K562 (cell line): Measurements from ENCODE around the gene PSMD10. TPM values are rescaled to one million over a fixed set of nuclear protein-coding genes. Genes with fewer than 3 reads are reported as not detected.

Source experiments
- ATF3 ChIP-seq, 2 experiments: fragments of 450-650 bp in 1 of 2; sonication (generic) in 1 of 2; formaldehyde crosslinking in 1 of 2; IDR thresholded peaks in 1 of 2; conservative IDR thresholded peaks in 1 of 2; 2 replicates each; pipeline versions ENCODE4 v1.6.1 to v1.8.1; 2016 to 2023; ENCODE audit warnings: mild to moderate bottlenecking in 2 of 2, moderate library complexity in 2 of 2, inconsistent platforms in 1 of 2, missing genetic modification reagents in 1 of 2
- ATF7 ChIP-seq: fragments of 450-650 bp; IDR thresholded peaks from 2 replicates; pipeline ENCODE4 v1.7.1; 2014; ENCODE audit warnings: mild to moderate bottlenecking, moderate library complexity
- CREBBP ChIP-seq: IDR thresholded peaks from one replicate; pipeline ENCODE4 v1.6.1; 2012; ENCODE audit warnings: low read depth, mild to moderate bottlenecking, control low read depth, inconsistent platforms, low read length
- CTBP1 ChIP-seq: fragments of 450-650 bp; IDR thresholded peaks from 2 replicates; pipeline ENCODE4 v1.6.1; 2016; ENCODE audit warnings: borderline replicate concordance
- FOSL1 ChIP-seq: fragments of 200-800 bp; sonication (Bioruptor generic); conservative IDR thresholded peaks from 2 replicates; pipeline ENCODE4 v1.6.1; 2016; ENCODE audit warnings: missing genetic modification characterization, missing compliant biosample characterization
- FOXA3 ChIP-seq, 2 experiments: fragments of 450-650 bp in 1 of 2; sonication (generic) in 1 of 2; formaldehyde crosslinking; IDR thresholded peaks in 1 of 2; conservative IDR thresholded peaks in 1 of 2; 2 replicates each; pipeline versions ENCODE4 v1.4.0 to v1.8.0; 2020 to 2022; ENCODE audit warnings: mild to moderate bottlenecking in 2 of 2, missing genetic modification reagents in 1 of 2
- JUND ChIP-seq, 2 experiments: IDR thresholded peaks; 2 replicates in 1 of 2; 3 replicates in 1 of 2; pipeline ENCODE4 v1.6.1; 2011; ENCODE audit warnings: borderline replicate concordance in 2 of 2, low read depth in 2 of 2, low read length in 2 of 2, improper control_type of control experiment in 1 of 2, missing biosample characterization in 1 of 2, missing genetic modification characterization in 1 of 2, missing genetic modification reagents in 1 of 2
- KHSRP ChIP-seq: fragments of 450-650 bp; IDR thresholded peaks from 2 replicates; pipeline ENCODE4 v1.6.1; 2017
- MTA3 ChIP-seq: fragments of 450-650 bp; formaldehyde crosslinking; IDR thresholded peaks from 2 replicates; pipeline ENCODE4 v1.6.1; 2017; ENCODE audit warnings: mild to moderate bottlenecking, borderline replicate concordance
- MYC ChIP-seq, 2 experiments: fragments of 250-450 bp in 1 of 2; sonication (Bioruptor Pico) in 1 of 2; IDR thresholded peaks; 2 replicates each; pipeline versions ENCODE4 v1.5.1 to v1.6.1; 2012 to 2021; ENCODE audit warnings: low read depth in 2 of 2, borderline replicate concordance in 1 of 2, improper control_type of control experiment in 1 of 2, low read length in 1 of 2, mild to moderate bottlenecking in 1 of 2, moderate library complexity in 1 of 2
- NFRKB ChIP-seq: fragments of 450-650 bp; IDR thresholded peaks from 2 replicates; pipeline ENCODE4 v1.6.1; 2016; ENCODE audit warnings: low read depth
- RBM22 ChIP-seq: fragments of 200-400 bp; formaldehyde crosslinking; IDR thresholded peaks from 2 replicates; pipeline ENCODE4 v1.6.1; 2018; ENCODE audit warnings: low read length, low read depth; ENCODE audit not compliant: poor library complexity, severe bottlenecking
- SFPQ ChIP-seq: fragments of 200-400 bp; formaldehyde crosslinking; IDR thresholded peaks from 2 replicates; pipeline ENCODE4 v1.6.1; 2017; ENCODE audit warnings: mild to moderate bottlenecking, low read depth, low read length, moderate library complexity
- SMAD1 ChIP-seq: fragments of 150-350 bp; IDR thresholded peaks from 2 replicates; pipeline ENCODE4 v1.6.1; 2014; ENCODE audit warnings: low read length, low read depth; ENCODE audit not compliant: partially characterized antibody
- SMAD4 ChIP-seq: fragments of 250-450 bp; sonication (Bioruptor Pico); conservative IDR thresholded peaks from 2 replicates; pipeline ENCODE4 v1.8.0; 2021; ENCODE audit warnings: inconsistent platforms, mild to moderate bottlenecking, moderate library complexity
- SNIP1 ChIP-seq: fragments of 450-650 bp; IDR thresholded peaks from 2 replicates; pipeline ENCODE4 v1.7.1; 2017; ENCODE audit warnings: low read depth, mild to moderate bottlenecking
- ZFX ChIP-seq: sonication (generic); formaldehyde crosslinking; IDR thresholded peaks from 2 replicates; pipeline ENCODE4 v1.8.0; 2022; ENCODE audit warnings: mild to moderate bottlenecking, missing genetic modification reagents, moderate library complexity
- ZNF184 ChIP-seq: sonication (generic); formaldehyde crosslinking; IDR thresholded peaks from 2 replicates; pipeline ENCODE4 v1.5.0; 2020; ENCODE audit warnings: missing genetic modification reagents
- ZNF311 ChIP-seq: fragments of 250-450 bp; sonication (Bioruptor Pico); IDR thresholded peaks from 2 replicates; pipeline ENCODE4 v1.4.0; 2020; ENCODE audit warnings: mild to moderate bottlenecking, moderate library complexity
- ZNF395 ChIP-seq: fragments of 200-800 bp; sonication (Bioruptor generic); IDR thresholded peaks from 2 replicates; pipeline ENCODE4 v1.6.1; 2017; ENCODE audit warnings: missing genetic modification characterization, missing compliant biosample characterization
- ZNF507 ChIP-seq: conservative IDR thresholded peaks from 2 replicates; pipeline ENCODE4 v1.6.1; 2017; ENCODE audit warnings: missing genetic modification characterization, missing compliant biosample characterization
- polyA plus RNA-seq, 8 experiments: library from polyadenylated mRNA; depleted of rRNA in 4 of 8; stranded (reverse) in 5 of 8; unstranded in 3 of 8; fragments of >200 nt; fragmentation: Nextera tagmentation in 2 of 8; fragmentation: Illumina TruSeq in 1 of 8; extraction: Ambion mirVana in 2 of 8; extraction: Trizol in 1 of 8; gene quantifications; 2 replicates each; pipeline versions ENCODE4 v1.2.1 to v1.2.3, GENCODE V29; 2011 to 2014; ENCODE audit warnings: inconsistent platforms in 1 of 8, missing spikeins in 1 of 8
- total RNA-seq, 7 experiments: library from RNA; depleted of rRNA in 6 of 7; stranded (reverse); fragments of >200 nt in 6 of 7; fragmentation: Illumina TruSeq in 2 of 7; extraction: Trizol in 2 of 7; gene quantifications; 2 replicates each; pipeline versions ENCODE4 v1.2.1 to v1.2.3, GENCODE V29; 2011 to 2021; ENCODE audit warnings: low replicate concordance in 1 of 7

PSMD10 gene
- total and polyA plus RNA-seq, 9 of the 15 experiments (the other 6 are each of a cell fraction or from before 2014, with no cell fraction given) = 47.8 to 163 (median 70.4) TPM

GRCh38 chrX:108088511-108088910 is 2.8 kb downstream of the PSMD10 start (continued):
- TF ChIP-seq FOSL1 (tag) (peak; percentile 73), MTA3 (0 out of 2 replicates have a peak, but pooled peaks have one; percentile 17), SNIP1 (no peak), CREBBP (no peak), NFRKB (no peak), FOXA3 (CRISPR knock-in tag; conservative IDR thresholded peaks at IDR 0.05 in 1 of 2, IDR thresholded peaks at IDR 0.05 in 1 of 2) (peak in 1 of 2 experiments; percentile 89; a peak in 2 of 4 replicates), ATF7 (peak; percentile 77), ZNF507 (tag) (peak; percentile 87), SFPQ (no peak), CTBP1 (no peak), ATF3 (IDR thresholded peaks at IDR 0.05) (peak; percentile 86), ATF3 (CRISPR knock-in tag; conservative IDR thresholded peaks at IDR 0.05) (no peak), MYC (IDR thresholded peaks at IDR 0.05; ENCODE audit: low read depth, low read length) (peak; percentile 61), MYC (CRISPR knock-in tag; IDR thresholded peaks at IDR 0.05; ENCODE audit: borderline replicate concordance, low read depth) (no peak), ZNF395 (CRISPR knock-in tag) (no peak), ZFX (CRISPR knock-in tag) (no peak), SMAD4 (CRISPR knock-in tag) (peak; percentile 37; the same call in 1 of the 2 replicates), RBM22 (no peak), ZNF311 (no peak), SMAD1 (peak; percentile 50), KHSRP (0 out of 2 replicates have a peak, but pooled peaks have one; percentile 46), JUND (IDR thresholded peaks at IDR 0.05; ENCODE audit: borderline replicate concordance, low read depth, low read length) (peak; percentile 60; the same call in 1 of the 2 replicates), JUND (tag; IDR thresholded peaks at IDR 0.05; ENCODE audit: borderline replicate concordance, low read depth, low read length) (no peak; the same call in 2 of the 3 replicates), ZNF184 (no peak)
